HG02759 (cell line): ENCODE data around the gene SHC2.

Experiments used
- ATAC-seq: cut with Tn5 transposase; IDR thresholded peaks from one replicate; pipeline ENCODE4 v1.9.1; 2021; ENCODE audit warnings: mild to moderate bottlenecking, moderate library complexity; ENCODE audit not compliant: unreplicated experiment

Gene SHC2

DNA sequence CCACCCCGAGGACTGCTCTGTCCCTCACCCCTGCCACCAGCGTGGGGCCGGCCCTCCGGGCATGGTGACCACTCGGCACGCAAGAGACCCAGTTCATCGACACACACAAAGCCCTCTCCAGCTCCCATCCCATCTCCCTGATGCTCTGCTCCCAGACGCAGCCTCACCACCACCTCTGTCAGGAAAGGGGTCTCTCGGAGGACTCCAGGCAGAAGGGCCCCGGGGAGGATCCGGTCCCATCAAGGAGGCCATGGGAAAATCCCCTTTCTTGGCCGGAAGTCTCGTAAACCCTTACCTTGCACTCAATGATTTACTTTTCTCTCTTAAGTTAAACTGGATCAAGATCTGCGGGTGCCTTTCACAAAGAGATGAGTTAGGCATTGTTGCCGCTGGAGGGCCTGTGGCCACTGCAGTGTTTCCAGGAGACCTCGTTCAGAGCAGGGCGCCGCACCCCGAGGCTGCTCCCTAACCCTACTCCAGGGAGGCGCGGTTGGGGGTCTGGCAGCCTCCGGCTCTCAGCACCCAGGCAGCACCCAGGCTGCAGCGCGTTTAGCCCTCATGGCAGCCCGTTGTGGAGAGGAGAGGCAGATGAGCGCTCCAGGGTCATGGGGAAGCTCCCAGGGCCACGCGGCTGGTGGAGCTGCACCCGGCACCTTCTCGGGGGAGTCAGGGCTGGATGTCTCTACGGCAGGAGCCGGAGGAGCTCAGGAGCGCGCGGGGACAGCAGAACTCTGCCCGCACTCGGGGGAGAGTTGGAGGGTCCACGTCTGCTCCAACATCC, 82.8 kb downstream of the SHC2 start:
- ATAC-seq: no peak

DNA sequence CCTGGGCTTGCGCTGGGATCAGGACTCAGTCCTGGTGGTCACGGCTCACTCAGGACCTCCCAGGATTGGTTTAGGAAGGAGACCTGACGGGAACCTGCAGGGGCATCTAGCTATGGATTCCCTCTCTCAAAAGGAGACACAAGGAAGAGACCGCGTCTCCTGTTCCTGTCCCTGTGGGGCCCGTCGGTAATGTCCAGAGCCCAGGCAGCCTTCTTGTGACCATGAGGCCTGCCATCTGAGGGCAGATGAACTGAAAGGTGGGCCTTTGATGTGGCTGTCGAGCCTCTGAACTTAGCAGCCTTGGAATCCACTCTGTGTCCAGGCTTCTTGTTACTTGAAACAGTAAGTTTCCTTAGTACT, 84.7 kb downstream of the SHC2 start:
- no peak for ATAC-seq

DNA sequence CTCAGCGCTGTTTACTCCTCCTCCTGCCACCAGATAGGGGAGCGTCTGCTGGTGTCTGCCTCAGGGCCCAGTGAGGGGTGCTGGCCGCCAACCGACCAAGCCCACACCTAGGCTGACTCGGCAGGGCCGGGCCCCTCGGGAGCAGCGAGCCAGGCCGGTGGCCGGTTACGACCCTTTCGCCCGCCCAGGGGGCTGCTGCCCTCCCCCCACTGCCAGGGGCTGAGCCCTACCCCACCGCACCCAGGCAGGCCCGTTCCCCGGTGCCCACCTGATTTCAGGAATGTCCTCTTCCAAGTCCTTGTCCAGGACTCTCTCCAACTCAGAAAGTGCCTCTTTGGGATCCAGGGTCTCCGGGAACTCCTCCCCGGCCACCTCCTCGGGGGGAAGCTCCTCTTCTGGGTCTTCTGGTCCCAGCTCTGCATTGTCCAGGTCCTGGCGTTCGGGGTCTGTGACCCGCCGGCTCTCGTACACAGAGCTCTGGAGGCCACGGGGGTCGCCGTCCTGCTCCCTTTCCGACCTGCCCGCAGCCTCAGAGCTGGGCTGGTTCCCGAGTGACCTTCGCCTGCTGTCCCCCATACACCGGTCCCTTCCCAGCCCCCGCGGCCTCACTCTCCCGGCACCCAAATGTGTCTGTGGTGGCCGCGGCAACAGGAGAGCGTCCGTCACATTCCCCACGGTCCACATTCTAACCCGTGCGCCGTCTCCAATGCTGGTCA, 85.3 kb downstream of the SHC2 start:
- no peak for ATAC-seq

DNA sequence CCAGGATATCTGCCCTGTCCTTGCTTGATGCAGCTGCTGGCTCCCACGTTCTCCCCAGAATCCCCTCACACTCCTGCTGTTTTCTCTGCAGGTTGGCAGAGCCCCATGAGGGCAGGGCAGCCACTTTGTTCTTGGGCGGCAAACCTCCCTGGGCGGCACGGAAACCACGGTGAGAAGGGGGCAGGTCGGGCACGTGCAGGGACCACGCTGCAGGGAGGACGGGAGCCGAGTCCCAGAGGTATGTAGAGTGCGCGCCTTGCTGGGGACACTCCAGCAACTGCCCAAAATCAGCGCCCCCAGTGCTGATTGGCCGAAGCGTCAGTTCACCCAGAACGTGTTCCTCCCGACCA, 86.0 kb downstream of the SHC2 start:
- no peak for ATAC-seq

DNA sequence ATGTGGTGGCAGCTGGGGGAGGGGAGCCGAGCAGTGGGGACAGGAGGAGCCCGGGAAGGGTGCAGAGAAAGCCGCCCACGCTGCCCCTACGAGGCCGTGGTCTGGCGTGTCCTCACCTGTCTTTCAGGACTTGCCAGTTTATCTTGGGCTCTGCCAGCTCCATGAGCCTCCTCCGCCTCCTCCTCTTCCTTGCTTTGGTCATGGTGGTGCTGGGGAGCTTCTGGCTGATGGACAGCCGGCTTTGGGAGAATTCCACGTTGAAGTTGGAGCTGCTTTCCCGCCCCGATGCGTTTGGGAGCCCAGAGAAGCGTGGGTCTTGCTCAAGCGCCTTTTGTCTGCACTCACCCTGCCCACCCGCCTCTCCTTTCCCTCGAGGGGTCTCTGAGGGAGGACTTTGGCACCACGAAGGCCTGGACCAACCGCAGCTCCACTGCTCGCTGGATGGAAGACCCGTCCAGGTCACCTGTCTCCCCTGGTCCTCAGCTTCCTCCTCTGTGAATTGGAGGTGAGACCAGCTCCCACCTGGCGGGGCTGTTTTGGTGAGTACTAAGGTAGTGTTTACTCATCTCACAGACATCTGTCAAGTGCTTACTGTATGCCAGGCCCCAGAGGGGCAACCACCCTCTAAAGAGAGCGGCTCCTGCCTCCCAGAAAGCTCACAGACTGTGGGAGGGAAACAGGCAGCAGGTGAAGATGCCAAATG, 86.5 kb downstream of the SHC2 start:
- ATAC-seq: no peak

DNA sequence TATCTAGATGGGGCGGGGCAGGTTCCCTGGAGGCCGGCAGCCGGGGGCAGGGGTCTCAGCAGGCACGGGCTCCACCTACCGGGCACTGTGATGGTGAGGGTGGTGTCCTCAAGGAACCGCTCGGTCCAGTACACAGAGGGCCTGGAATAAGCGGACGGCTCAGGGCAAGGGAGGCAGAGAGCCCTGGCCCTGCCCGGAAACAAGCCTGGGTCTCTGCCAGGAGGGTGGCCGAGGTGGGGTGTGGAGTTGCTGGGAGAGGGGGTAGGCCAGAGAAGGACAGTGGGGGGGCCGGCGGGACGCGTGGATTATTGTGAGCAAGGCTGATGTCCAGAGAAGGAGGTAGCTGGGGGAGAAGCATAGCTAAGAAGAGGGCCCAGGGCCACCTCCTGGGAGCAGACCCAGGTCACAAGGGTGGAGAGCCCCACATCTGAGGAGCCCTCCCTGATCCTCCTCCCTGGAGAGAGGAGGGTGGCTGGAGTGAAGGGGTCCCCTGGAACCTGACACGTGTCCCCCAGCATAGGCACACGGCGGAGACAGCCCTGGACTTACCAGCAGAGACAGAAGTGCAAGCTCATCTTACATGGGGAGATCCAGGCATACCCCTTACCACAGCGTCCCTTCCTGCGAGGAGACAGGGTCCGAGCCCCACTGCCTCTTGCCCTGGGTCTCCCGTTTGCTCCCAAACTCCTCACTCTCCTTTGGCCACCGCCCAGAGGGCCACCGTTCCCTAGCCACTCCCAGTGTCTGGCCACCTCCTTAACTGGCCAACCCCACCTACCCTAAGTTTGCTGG, 87.2 kb downstream of the SHC2 start:
- ATAC-seq: no peak

DNA sequence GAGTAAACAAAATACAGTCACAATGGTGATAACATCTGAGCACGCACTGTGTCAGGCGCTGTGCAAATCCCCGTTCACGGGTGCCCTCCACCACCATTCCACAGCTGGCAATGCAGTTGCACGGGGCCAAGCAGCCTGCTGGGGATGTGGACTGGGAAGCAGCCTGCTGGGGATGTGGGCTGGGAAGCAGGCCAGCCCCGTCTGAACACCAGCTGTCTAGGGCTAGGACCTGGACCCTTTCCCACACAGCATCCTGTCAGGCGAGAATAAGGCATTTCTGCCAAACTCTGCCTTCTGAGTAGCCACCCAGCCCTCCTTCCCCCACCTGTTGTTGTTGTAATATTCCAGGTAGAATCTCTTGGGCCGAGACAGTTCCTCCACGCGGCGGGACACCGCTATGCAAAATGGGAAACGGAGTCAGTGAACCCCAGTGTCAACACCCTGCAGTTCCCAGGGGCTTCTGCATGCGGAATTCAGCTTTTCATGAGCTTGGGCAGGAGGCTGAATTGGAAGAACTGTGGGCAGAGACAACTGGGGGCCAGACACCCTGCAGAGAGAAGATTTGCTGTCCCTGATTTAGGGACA, 88.4 kb downstream of the SHC2 start:
- ATAC-seq: no peak

DNA sequence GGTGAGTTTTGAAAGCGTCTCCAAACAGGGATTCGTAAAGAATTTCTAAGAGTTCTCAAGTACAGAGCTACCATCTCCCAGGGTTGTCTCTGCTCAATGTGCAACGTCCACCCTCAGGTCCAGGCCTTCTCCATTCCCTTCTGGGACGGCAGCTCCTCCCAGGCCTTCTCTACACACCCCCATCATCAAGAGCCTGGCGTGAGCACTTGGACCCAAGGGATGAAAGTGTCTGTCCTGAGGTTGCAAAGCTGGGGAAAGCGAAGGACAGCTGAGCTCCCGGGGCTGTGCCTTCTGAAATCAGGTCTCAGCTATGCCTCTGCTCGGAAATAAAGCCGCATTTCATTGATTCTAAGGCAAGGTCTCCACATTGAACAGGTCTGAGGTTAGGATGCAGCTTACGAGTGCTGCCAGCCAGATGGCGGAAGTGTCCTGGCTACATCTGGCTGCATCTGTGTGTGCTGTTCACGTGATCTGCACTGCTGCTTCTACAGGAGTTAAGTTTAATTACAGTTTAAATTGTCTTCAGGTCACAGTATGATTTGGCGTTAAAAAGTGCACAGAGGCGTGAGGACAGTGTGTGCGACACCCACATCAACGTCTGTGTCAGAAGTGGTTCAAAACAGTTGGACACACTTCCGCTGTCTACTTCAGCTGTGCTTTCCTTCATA, 89.2 kb downstream of the SHC2 start:
- ATAC-seq: no peak

DNA sequence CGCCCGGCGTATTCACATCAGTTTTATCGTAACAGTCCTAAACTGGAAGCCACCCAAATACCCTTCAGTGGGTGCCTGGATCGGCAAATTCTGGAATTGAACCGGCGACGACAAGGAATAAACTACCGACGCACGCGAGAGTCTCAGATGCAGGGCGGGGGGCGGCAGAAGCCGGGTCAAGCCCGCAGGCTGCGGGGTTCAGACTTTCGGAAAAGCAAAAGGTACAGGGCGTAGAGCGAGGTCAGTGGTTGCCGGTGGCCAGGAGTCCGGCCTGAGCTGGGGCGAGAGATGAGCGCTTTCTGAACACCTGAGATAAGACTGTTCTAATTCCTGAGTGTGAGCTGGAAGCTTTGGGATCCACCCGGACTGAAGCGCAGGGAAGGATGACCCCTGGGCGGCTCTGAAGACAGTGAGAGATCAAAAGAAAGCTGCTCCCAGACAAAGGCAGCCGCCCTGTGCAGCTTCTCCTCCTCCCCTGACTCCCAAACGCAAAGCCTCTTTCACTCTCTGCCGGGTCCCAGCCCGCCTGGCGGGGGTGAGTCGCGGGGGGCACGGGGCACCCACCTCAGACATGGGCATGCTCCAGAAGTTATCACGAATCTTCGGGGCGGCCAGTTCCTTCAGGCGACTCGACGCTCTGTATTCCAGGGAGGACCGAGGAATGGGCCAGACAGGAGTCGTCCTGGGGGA, 90.0 kb downstream of the SHC2 start:
- ATAC-seq: no peak

DNA sequence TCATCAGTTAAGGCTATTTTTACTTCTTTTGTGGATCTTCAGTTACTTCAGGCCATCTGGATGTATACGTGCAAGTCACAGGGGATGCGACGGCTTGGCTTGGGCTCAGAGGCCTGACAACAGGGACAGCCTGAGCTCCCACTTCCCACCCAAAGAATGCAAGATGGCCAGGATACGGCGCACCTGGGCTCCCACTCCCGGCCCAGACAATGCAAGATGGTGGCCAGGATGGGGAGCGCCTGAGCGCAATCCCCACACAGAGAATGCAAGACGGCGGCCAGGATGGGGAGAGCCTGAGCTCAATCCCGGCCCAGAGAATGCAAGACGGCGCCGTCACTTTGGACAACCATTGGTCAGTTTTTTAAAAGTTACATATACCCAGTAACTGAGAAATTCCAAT, 91.0 kb downstream of the SHC2 start:
- ATAC-seq: no peak

DNA sequence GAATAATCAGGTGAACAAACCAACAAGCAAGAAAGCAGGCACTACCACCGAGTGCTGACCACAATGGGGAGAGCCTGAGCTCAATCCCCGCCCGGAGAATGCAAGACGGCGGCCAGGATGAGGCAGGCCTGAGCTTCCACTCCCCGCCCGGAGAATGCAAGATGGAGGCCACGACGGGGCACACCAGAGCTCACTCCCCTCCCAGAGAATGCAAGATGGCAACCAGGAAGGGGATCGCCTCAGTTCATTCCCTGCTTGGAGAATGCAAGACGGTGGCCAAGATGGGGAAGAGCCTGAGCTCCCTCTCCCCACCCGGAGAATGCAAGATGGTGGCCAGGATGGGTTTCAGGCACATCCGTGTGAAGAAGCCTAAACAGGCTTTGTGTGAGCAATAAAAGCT, 91.6 kb downstream of the SHC2 start:
- ATAC-seq: no peak

DNA sequence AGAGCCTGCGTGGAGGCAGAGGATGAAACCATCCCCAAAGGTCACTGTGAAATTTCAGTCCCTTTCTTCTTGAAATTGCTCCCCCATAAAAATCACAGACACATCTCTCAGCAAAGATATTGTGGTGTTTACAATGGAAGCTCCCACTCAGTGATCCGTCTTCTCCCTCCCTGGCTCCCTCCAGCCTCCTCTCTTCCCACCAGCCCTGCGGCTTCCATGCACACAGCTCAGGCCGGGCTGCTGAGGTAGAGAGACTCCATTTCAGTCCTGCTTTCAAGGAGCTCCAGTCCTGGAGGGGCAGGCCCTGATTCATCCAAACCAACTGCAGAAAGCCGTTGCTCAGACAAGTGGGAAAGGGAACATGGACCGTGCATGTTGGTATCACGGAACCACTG, 92.2 kb downstream of the SHC2 start:
- no peak for ATAC-seq

DNA sequence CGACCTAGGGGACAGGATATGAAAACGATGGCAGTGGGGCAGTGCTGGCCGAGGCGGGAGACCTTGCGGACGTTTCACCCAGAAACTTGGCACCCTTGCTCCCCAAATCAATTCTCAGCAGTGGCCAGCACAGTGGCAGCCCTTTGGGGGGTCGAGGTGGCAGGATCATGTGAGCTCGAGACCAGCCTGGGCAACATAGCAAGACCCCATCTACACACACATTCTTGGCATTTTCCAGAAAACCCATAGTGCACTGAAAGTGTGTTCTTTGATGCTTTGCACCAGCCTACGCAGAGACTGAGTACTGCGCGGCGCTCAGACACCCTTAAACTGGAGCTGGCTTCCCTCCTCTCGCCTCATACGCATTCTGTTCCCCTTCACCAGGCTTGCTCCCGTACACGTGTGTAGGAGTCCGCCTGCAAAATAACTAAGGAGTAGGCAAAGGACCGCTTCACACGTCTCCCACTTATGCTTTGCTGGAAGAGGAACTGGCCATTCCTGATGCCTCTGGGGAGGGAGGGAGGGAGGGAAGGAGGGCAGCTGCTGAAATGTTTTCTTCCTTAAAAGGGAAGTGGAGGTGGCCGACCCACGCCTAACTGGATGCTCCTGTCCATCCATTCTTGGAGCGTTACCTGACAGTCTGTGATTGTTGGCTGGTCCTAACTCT, 92.7 kb downstream of the SHC2 start:
- ATAC-seq: no peak

DNA sequence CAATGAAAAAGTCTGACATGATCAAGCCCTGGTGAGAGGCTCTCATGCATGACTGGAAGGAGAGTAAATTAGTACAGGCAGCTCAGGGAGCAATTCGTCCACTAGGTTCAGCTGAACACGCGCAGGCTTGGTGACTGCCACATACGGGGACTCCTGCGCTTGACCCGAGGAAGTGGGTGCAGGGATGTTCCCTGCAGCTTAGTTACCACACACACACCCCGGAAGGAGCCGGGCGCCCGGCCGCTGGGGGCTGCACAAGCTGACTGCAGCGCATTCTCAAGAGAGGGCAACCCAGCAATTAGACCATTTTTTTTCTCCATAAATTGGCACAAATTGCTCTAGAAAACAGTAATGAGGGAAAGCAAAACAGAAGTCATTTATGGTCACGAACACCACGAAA, 93.3 kb downstream of the SHC2 start:
- no peak for ATAC-seq

DNA sequence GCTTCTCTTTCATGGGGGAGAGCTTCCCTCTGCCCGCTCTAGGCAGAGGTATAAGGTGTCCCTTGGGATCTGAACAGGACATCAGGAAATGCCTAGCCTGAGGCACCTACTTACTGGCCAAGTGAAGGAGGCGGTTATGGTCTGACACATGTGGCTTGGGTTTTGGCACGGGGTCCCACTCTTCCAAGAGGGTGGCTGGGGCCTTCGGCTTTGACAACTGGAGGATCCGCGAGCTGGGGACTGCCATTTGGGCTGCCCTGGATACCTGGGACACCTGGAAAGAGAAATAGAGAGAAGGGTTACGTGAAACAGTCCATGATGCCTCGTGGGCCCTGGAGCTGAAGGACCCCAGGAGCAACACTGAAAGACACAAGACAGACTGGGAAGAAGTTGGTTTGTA, 93.9 kb downstream of the SHC2 start:
- no peak for ATAC-seq
